A549 (cell line): ENCODE measurements around the gene GGACT. TPM values are rescaled to one million over a fixed set of nuclear protein-coding genes. Genes with fewer than 3 reads are reported as not detected.

Source experiments
- ATAC-seq, 2 experiments: fragments of 200-7000 bp in 1 of 2; fragments of >200 bp in 1 of 2; cut with Nextera tagmentation in 1 of 2; cut with Tn5 transposase in 1 of 2; 3 replicates each; pipeline versions ENCODE4 v1.8.0 to v1.9.1; 2018 to 2020; ENCODE audit warnings: mild to moderate bottlenecking in 1 of 2, moderate library complexity in 1 of 2
- CTCF ChIA-PET: fragments of 300-600 bp; sonication (Branson Sonifier 250); formaldehyde crosslinking; extraction: SDS; loops from one replicate; lab custom pipeline; 2021; ENCODE audit warnings: antibody characterized with exemption, inconsistent platforms; lab: Yijun Ruan, JAX
- POLR2A ChIA-PET: fragments of 350-600 bp; formaldehyde crosslinking; extraction: SDS; loops from one replicate; lab custom pipeline; 2021; ENCODE audit warnings: antibody characterized with exemption, inconsistent platforms; lab: Yijun Ruan, JAX
- DNase-seq, 2 experiments: peaks; one replicate each; pipeline versions ENCODE4 v3.0.0 to v3.0.0-alpha.2; 2011 to 2016; ENCODE audit warnings: low read depth in 1 of 2, low spot score in 1 of 2
- FAIRE-seq: peaks from 2 replicates; lab custom pipeline; 2011; peaks lifted over from hg19 to GRCh38; lab: Jason Lieb, UNC
- H3K27ac ChIP-seq, 2 experiments: fragments of >200 bp; sonication (Bioruptor Twin); formaldehyde crosslinking; 3 replicates each; pipeline ENCODE4 v1.5.1; 2016 to 2017
- H3K4me1 ChIP-seq: fragments of >200 bp; sonication (Bioruptor Twin); formaldehyde crosslinking; 3 replicates; pipeline ENCODE4 v1.6.1; 2016
- H3K4me2 ChIP-seq: fragments of >200 bp; sonication (Bioruptor Twin); formaldehyde crosslinking; 3 replicates; pipeline ENCODE4 v1.6.1; 2016
- H3K4me3 ChIP-seq: fragments of >200 bp; sonication (Bioruptor Twin); formaldehyde crosslinking; 3 replicates; pipeline ENCODE4 v1.5.1; 2016
- H3K9me3 ChIP-seq: fragments of >200 bp; sonication (Bioruptor Twin); formaldehyde crosslinking; 3 replicates; pipeline ENCODE4 v1.6.1; 2016
- BCL3 ChIP-seq: fragments of >200 bp; sonication (Bioruptor Twin); formaldehyde crosslinking; IDR thresholded peaks from 3 replicates; pipeline ENCODE4 v1.6.1; 2016
- BHLHE40 ChIP-seq: IDR thresholded peaks from 2 replicates; pipeline ENCODE4 v1.6.1; 2012; ENCODE audit warnings: low read depth, low read length, inconsistent platforms
- CBX8 ChIP-seq: fragments of 200-600 bp; sonication (generic); IDR thresholded peaks from 2 replicates; pipeline ENCODE4 v1.6.1; 2016
- E2F6 ChIP-seq: IDR thresholded peaks from 2 replicates; pipeline ENCODE4 v1.6.1; 2012; ENCODE audit warnings: low read depth, borderline replicate concordance
- FOSL2 ChIP-seq, 2 experiments: fragments of 450-650 bp in 1 of 2; fragments of >200 bp in 1 of 2; sonication (Bioruptor Twin) in 1 of 2; formaldehyde crosslinking; IDR thresholded peaks; 2 replicates each; pipeline versions ENCODE4 v1.5.0 to v1.6.1; 2016 to 2020; ENCODE audit warnings: mild to moderate bottlenecking in 1 of 2, moderate library complexity in 1 of 2
- HDAC2 ChIP-seq: fragments of 200-600 bp; sonication (generic); IDR thresholded peaks from 2 replicates; pipeline ENCODE4 v1.6.1; 2016
- HMGXB4 ChIP-seq: fragments of 250-450 bp; sonication (Bioruptor Pico); IDR thresholded peaks from 2 replicates; pipeline ENCODE4 v1.5.0; 2021; ENCODE audit warnings: mild to moderate bottlenecking, moderate library complexity, borderline replicate concordance
- HOXB13 ChIP-seq: fragments of 250-450 bp; sonication (Bioruptor Pico); IDR thresholded peaks from 2 replicates; pipeline ENCODE4 v1.5.0; 2020; ENCODE audit warnings: low read depth, mild to moderate bottlenecking, moderate library complexity
- RCOR1 ChIP-seq: fragments of 150-350 bp; IDR thresholded peaks from 2 replicates; pipeline ENCODE4 v1.6.1; 2014; ENCODE audit warnings: antibody characterized with exemption, low read length, low read depth
- TP53 ChIP-seq: fragments of 250-450 bp; sonication (Bioruptor Pico); IDR thresholded peaks from 2 replicates; pipeline ENCODE4 v1.5.0; 2021; ENCODE audit warnings: mild to moderate bottlenecking, moderate library complexity
- ZC3H11A ChIP-seq: fragments of 450-650 bp; IDR thresholded peaks from 2 replicates; pipeline ENCODE4 v1.6.1; 2014; ENCODE audit warnings: antibody characterized with exemption, mild to moderate bottlenecking
- ZFP36 ChIP-seq: fragments of 450-650 bp; IDR thresholded peaks from 2 replicates; pipeline ENCODE4 v1.6.1; 2014; ENCODE audit warnings: borderline replicate concordance; ENCODE audit not compliant: partially characterized antibody
- ZNF302 ChIP-seq: fragments of 250-450 bp; sonication (Bioruptor Pico); IDR thresholded peaks from 2 replicates; pipeline ENCODE4 v1.9.0; 2021; ENCODE audit warnings: inconsistent platforms, mild to moderate bottlenecking, moderate library complexity
- WGBS: methylation state at CpG from one replicate; pipeline ENCODE4 v1.1.6; 2017; ENCODE audit errors: missing lambda C conversion rate; 5-methylcytosine and 5-hydroxymethylcytosine counted together
- polyA plus RNA-seq, 4 experiments: library from polyadenylated mRNA; depleted of rRNA in 3 of 4; stranded (reverse); fragments of >200 nt; fragmentation: RNase III in 1 of 4; extraction: RNeasy Plus Mini Kit Qiagen cat#74134 plus additional on column Dnase treatment in 1 of 4; gene quantifications; 2 replicates in 3 of 4; 3 replicates in 1 of 4; pipeline ENCODE4 v1.2.3, GENCODE V29; 2011 to 2017
- TF ChIP-seq, protein P1 (sequence below): fragments of 450-650 bp; IDR thresholded peaks from 2 replicates; pipeline ENCODE4 v1.6.1; 2014; ENCODE audit warnings: antibody characterized with exemption
- TF ChIP-seq, protein P2 (sequence below): fragments of >200 bp; sonication (Bioruptor Twin); formaldehyde crosslinking; IDR thresholded peaks from 3 replicates; pipeline ENCODE4 v1.5.1; 2016
- TF ChIP-seq, protein P3 (sequence below): fragments of 200-600 bp; sonication (generic); IDR thresholded peaks from 2 replicates; pipeline ENCODE4 v1.6.1; 2016; ENCODE audit warnings: antibody characterized with exemption, mild to moderate bottlenecking, moderate library complexity
- TF ChIP-seq, protein P4 (sequence below): fragments of >200 bp; sonication (Bioruptor Twin); formaldehyde crosslinking; IDR thresholded peaks from 2 replicates; pipeline ENCODE4 v1.6.1; 2016

GGACT gene
- polyA plus RNA-seq, 2 of the 4 experiments (the other 2 are of a cell fraction), result 2.7 to 8.6 TPM

DNA sequence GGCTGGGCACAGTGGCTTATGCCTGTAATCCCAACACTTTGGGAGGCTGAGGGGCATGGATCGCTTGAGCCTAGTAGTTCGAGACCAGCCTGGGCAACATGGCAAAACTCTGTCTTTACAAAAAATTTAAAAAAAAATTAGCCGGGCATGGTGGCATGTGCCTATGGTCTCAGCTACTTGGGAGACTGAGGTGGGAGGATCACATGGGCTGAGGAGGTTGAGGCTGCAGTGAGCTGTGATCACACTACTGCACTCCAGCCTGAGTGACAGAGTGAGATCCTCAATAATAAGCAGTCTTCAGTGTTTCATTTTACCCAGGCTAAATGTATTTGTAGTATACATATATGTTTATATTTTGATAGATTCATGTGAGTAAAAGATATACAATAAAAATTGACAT lies 85.0 kb downstream of the GGACT start:
- Histone ChIP-seq H3K4me2 (no peak overlapping the region), H3K4me1 (no peaks in the 10 kb centered on the region), H3K27ac (no peak overlapping the region), H3K9me3 (no peaks in the 10 kb centered on the region), H3K4me3 (no peak overlapping the region)
- TF ChIP-seq RCOR1, result no peak
- TF ChIP-seq HMGXB4 (CRISPR knock-in tag), result no peak
- no peak for TF ChIP-seq CBX8
- TF ChIP-seq, protein P1, sequence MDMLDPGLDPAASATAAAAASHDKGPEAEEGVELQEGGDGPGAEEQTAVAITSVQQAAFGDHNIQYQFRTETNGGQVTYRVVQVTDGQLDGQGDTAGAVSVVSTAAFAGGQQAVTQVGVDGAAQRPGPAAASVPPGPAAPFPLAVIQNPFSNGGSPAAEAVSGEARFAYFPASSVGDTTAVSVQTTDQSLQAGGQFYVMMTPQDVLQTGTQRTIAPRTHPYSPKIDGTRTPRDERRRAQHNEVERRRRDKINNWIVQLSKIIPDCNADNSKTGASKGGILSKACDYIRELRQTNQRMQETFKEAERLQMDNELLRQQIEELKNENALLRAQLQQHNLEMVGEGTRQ, result no peak
- TF ChIP-seq, protein P2, sequence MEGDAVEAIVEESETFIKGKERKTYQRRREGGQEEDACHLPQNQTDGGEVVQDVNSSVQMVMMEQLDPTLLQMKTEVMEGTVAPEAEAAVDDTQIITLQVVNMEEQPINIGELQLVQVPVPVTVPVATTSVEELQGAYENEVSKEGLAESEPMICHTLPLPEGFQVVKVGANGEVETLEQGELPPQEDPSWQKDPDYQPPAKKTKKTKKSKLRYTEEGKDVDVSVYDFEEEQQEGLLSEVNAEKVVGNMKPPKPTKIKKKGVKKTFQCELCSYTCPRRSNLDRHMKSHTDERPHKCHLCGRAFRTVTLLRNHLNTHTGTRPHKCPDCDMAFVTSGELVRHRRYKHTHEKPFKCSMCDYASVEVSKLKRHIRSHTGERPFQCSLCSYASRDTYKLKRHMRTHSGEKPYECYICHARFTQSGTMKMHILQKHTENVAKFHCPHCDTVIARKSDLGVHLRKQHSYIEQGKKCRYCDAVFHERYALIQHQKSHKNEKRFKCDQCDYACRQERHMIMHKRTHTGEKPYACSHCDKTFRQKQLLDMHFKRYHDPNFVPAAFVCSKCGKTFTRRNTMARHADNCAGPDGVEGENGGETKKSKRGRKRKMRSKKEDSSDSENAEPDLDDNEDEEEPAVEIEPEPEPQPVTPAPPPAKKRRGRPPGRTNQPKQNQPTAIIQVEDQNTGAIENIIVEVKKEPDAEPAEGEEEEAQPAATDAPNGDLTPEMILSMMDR, result no peak
- no peak for TF ChIP-seq ZNF302
- no peak for TF ChIP-seq HDAC2
- TF ChIP-seq BCL3, result no peak
- no peak for TF ChIP-seq ZFP36
- TF ChIP-seq BHLHE40, result no peak
- TF ChIP-seq, protein P3, sequence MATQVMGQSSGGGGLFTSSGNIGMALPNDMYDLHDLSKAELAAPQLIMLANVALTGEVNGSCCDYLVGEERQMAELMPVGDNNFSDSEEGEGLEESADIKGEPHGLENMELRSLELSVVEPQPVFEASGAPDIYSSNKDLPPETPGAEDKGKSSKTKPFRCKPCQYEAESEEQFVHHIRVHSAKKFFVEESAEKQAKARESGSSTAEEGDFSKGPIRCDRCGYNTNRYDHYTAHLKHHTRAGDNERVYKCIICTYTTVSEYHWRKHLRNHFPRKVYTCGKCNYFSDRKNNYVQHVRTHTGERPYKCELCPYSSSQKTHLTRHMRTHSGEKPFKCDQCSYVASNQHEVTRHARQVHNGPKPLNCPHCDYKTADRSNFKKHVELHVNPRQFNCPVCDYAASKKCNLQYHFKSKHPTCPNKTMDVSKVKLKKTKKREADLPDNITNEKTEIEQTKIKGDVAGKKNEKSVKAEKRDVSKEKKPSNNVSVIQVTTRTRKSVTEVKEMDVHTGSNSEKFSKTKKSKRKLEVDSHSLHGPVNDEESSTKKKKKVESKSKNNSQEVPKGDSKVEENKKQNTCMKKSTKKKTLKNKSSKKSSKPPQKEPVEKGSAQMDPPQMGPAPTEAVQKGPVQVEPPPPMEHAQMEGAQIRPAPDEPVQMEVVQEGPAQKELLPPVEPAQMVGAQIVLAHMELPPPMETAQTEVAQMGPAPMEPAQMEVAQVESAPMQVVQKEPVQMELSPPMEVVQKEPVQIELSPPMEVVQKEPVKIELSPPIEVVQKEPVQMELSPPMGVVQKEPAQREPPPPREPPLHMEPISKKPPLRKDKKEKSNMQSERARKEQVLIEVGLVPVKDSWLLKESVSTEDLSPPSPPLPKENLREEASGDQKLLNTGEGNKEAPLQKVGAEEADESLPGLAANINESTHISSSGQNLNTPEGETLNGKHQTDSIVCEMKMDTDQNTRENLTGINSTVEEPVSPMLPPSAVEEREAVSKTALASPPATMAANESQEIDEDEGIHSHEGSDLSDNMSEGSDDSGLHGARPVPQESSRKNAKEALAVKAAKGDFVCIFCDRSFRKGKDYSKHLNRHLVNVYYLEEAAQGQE, result no peak
- TF ChIP-seq TP53 (CRISPR knock-in tag), result no peak
- no peak for TF ChIP-seq ZC3H11A
- no peak for TF ChIP-seq HOXB13 (CRISPR knock-in tag)
- no peak for TF ChIP-seq E2F6
- TF ChIP-seq FOSL2 (IDR thresholded peaks at IDR 0.05), result no peak
- no peak for TF ChIP-seq FOSL2 (CRISPR knock-in tag; IDR thresholded peaks at IDR 0.05)
- TF ChIP-seq, protein P4, sequence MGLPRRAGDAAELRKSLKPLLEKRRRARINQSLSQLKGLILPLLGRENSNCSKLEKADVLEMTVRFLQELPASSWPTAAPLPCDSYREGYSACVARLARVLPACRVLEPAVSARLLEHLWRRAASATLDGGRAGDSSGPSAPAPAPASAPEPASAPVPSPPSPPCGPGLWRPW, result no peak
- no peak for FAIRE-seq
- CTCF ChIA-PET, result interaction anchor here (1.0 to 1.5 kb wide), 3 partner anchors 9 to 31 kb away, joined by 3 to 4 read pairs (median 3); no protein-coding TSS in a partner anchor
- ATAC-seq, result no peak
- no peak for DNase-seq
- WGBS, result 95% methylated on average over 3 of the region's 3 CpGs
- POLR2A ChIA-PET, result no interaction called here
